BLaER1 treated with 17β-estradiol and CSF1 and Interleukin-3, amounts not matched to agents 10 nM and 100 nM (cell line): ENCODE results near the gene ZNRF3.
A peak's percentile ranks its signal among the peaks of the same experiment; 100 is the strongest.
"Not testable (repeated sequence)": the region's sequence is repeated elsewhere in the genome, so short reads cannot be mapped to it uniquely, and the experiment has no call there.

ENCODE experiments used
- H3K27ac ChIP-seq, 11 experiments: shearing (Covaris generic); formaldehyde crosslinking; 2 replicates each; pipeline ENCODE4 v1.8.1; 2022
- H3K27me3 ChIP-seq, 11 experiments: shearing (Covaris generic); formaldehyde crosslinking; 2 replicates each; pipeline ENCODE4 v1.8.1; 2022
- H3K36me3 ChIP-seq, 11 experiments: shearing (Covaris generic); formaldehyde crosslinking; 2 replicates each; pipeline ENCODE4 v1.8.1; 2022
- H3K4me1 ChIP-seq, 10 experiments: shearing (Covaris generic); formaldehyde crosslinking; 2 replicates each; pipeline ENCODE4 v1.8.1; 2022
- H3K4me2 ChIP-seq, 11 experiments: shearing (Covaris generic); formaldehyde crosslinking; 2 replicates each; pipeline ENCODE4 v1.8.1; 2022
- H3K4me3 ChIP-seq, 10 experiments: shearing (Covaris generic); formaldehyde crosslinking; 2 replicates each; pipeline ENCODE4 v1.8.1; 2022
- H3K9ac ChIP-seq, 11 experiments: shearing (Covaris generic); formaldehyde crosslinking; 2 replicates each; pipeline ENCODE4 v1.8.1; 2022
- H3K9me3 ChIP-seq, 11 experiments: shearing (Covaris generic); formaldehyde crosslinking; replicated peaks in 1 of 11; 2 replicates each; pipeline ENCODE4 v1.8.1; 2022
- H4K20me1 ChIP-seq, 11 experiments: shearing (Covaris generic); formaldehyde crosslinking; 2 replicates each; pipeline ENCODE4 v1.8.1; 2022
- Cebpa-rat ChIP-seq, 11 experiments: shearing (Covaris generic); IDR thresholded peaks; 2 replicates each; pipeline ENCODE4 v1.8.1; 2022

ZNRF3 gene

GRCh38 chr22:28947125-28947524 is 63.8 kb downstream of the ZNRF3 start:
- peaks cover 0 to 65% (median 32%) of the 10 kb centered on the region in 11 experiments; a peak in 17 of 22 replicates for H4K20me1 ChIP-seq
- H3K27ac ChIP-seq: no peak overlapping the region
- no peak overlapping the region for H3K4me3 ChIP-seq
- H3K9me3 ChIP-seq: peaks cover 31 to 36% (median 34%) of the 10 kb centered on the region in 11 experiments
- H3K9ac ChIP-seq: no peak overlapping the region
- peaks cover 0 to 12% (median 5%) of the 10 kb centered on the region in 11 experiments; a peak in 11 of 22 replicates for H3K27me3 ChIP-seq
- H3K36me3 ChIP-seq: peaks cover 6 to 20% (median 9%) of the 10 kb centered on the region in 11 experiments; a peak in 13 of 22 replicates
- peaks cover 8 to 20% (median 12%) of the 10 kb centered on the region in 10 experiments; a peak in 18 of 20 replicates for H3K4me1 ChIP-seq
- TF ChIP-seq Cebpa-rat (IDR thresholded peaks at IDR 0.05): no peak
- no peak overlapping the region for H3K4me2 ChIP-seq

GRCh38 chr22:28948424-28948823 is 65.1 kb downstream of the ZNRF3 start:
- no peak overlapping the region for H3K4me2 ChIP-seq
- H3K9me3 ChIP-seq: peaks cover 31 to 36% (median 34%) of the 10 kb centered on the region in 11 experiments
- peaks cover 2 to 12% (median 5%) of the 10 kb centered on the region in 10 experiments; a peak in 16 of 20 replicates for H3K4me1 ChIP-seq
- peaks cover 6 to 20% (median 9%) of the 10 kb centered on the region in 11 experiments; a peak in 13 of 22 replicates for H3K36me3 ChIP-seq
- no peak for TF ChIP-seq Cebpa-rat (IDR thresholded peaks at IDR 0.05)
- no peak overlapping the region for H3K27ac ChIP-seq
- no peak overlapping the region for H3K4me3 ChIP-seq
- H3K27me3 ChIP-seq: peaks cover 0 to 24% (median 17%) of the 10 kb centered on the region in 11 experiments; a peak in 19 of 22 replicates
- H4K20me1 ChIP-seq: peaks cover 0 to 65% (median 40%) of the 10 kb centered on the region in 11 experiments; a peak in 18 of 22 replicates
- no peak overlapping the region for H3K9ac ChIP-seq

GRCh38 chr22:28948860-28949551 is 65.6 kb downstream of the ZNRF3 start:
- H3K27me3 ChIP-seq: peaks cover 4 to 30% (median 23%) of the 10 kb centered on the region in 11 experiments; a peak in 20 of 22 replicates
- peaks cover 31 to 36% (median 34%) of the 10 kb centered on the region in 11 experiments for H3K9me3 ChIP-seq
- H3K4me1 ChIP-seq, H3K4me2 ChIP-seq, H3K4me3 ChIP-seq, H3K9ac ChIP-seq, H3K27ac ChIP-seq: not testable (repeated sequence)
- H3K36me3 ChIP-seq: peaks cover 6 to 20% (median 9%) of the 10 kb centered on the region in 11 experiments; a peak in 13 of 22 replicates
- H4K20me1 ChIP-seq: peaks cover 0 to 65% (median 46%) of the 10 kb centered on the region in 11 experiments; a peak in 18 of 22 replicates

GRCh38 chr22:28949788-28950187 is 66.4 kb downstream of the ZNRF3 start:
- peaks cover 12 to 38% (median 30%) of the 10 kb centered on the region in 11 experiments; a peak in 21 of 22 replicates for H3K27me3 ChIP-seq
- peaks cover 31 to 36% (median 34%) of the 10 kb centered on the region in 11 experiments for H3K9me3 ChIP-seq
- peaks cover 6 to 20% (median 9%) of the 10 kb centered on the region in 11 experiments; a peak in 13 of 22 replicates for H3K36me3 ChIP-seq
- H3K4me2 ChIP-seq: peak overlapping the region in 2 of 11 experiments; percentile 22 to 23; a peak in 1 of 22 replicates
- no peak for TF ChIP-seq Cebpa-rat (IDR thresholded peaks at IDR 0.05)
- H3K4me1 ChIP-seq: peaks cover 0 to 5% (median 0%) of the 10 kb centered on the region in 10 experiments; a peak in 1 of 20 replicates
- H3K9ac ChIP-seq: no peak overlapping the region
- H4K20me1 ChIP-seq: peaks cover 0 to 69% (median 54%) of the 10 kb centered on the region in 11 experiments; a peak in 18 of 22 replicates
- H3K27ac ChIP-seq: no peak overlapping the region
- no peak overlapping the region for H3K4me3 ChIP-seq

- no peak overlapping the region for H3K9ac ChIP-seq
- H4K20me1 ChIP-seq: peaks cover 0 to 79% (median 64%) of the 10 kb centered on the region in 11 experiments; a peak in 18 of 22 replicates
- no peak for TF ChIP-seq Cebpa-rat (IDR thresholded peaks at IDR 0.05)
- peaks cover 6 to 20% (median 9%) of the 10 kb centered on the region in 11 experiments; a peak in 13 of 22 replicates for H3K36me3 ChIP-seq
- no peak overlapping the region for H3K4me3 ChIP-seq
- peaks cover 25 to 26% (median 26%) of the 10 kb centered on the region in 11 experiments for H3K9me3 ChIP-seq
- peaks cover 20 to 46% (median 36%) of the 10 kb centered on the region in 11 experiments; a peak in 21 of 22 replicates for H3K27me3 ChIP-seq
- H3K4me1 ChIP-seq: peaks cover 4 to 11% (median 5%) of the 10 kb centered on the region in 10 experiments
- peak overlapping the region in 1 of 11 experiments; percentile 22; a peak in 1 of 22 replicates for H3K4me2 ChIP-seq
- no peak overlapping the region for H3K27ac ChIP-seq
Measured at GRCh38 chr22:28950617-28951411, 67.4 kb downstream of the ZNRF3 start.

GRCh38 chr22:28951530-28951929 is 68.2 kb downstream of the ZNRF3 start:
- TF ChIP-seq Cebpa-rat (IDR thresholded peaks at IDR 0.05): no peak
- Histone ChIP-seq H3K4me3 (no peak overlapping the region), H4K20me1 (peaks cover 0 to 86% (median 71%) of the 10 kb centered on the region in 11 experiments; a peak in 18 of 22 replicates), H3K27ac (no peak overlapping the region), H3K4me1 (peaks cover 11 to 18% (median 12%) of the 10 kb centered on the region in 10 experiments), H3K36me3 (peaks cover 3 to 18% (median 8%) of the 10 kb centered on the region in 11 experiments; a peak in 13 of 22 replicates), H3K4me2 (no peak overlapping the region), H3K9me3 (peaks cover 17 to 19% (median 19%) of the 10 kb centered on the region in 11 experiments), H3K27me3 (peaks cover 21 to 49% (median 37%) of the 10 kb centered on the region in 11 experiments; a peak in 21 of 22 replicates), H3K9ac (no peak overlapping the region)

- Histone ChIP-seq H3K27me3 (peaks cover 26 to 54% (median 42%) of the 10 kb centered on the region in 11 experiments; a peak in 21 of 22 replicates), H3K4me2 (no peak overlapping the region), H3K4me3 (no peak overlapping the region), H3K36me3 (peaks cover 0 to 13% (median 3%) of the 10 kb centered on the region in 11 experiments; a peak in 8 of 22 replicates), H3K9ac (no peak overlapping the region), H3K9me3 (peaks cover 12 to 14% (median 14%) of the 10 kb centered on the region in 11 experiments), H3K4me1 (peaks cover 16 to 21% (median 17%) of the 10 kb centered on the region in 10 experiments), H4K20me1 (peaks cover 0 to 92% (median 76%) of the 10 kb centered on the region in 11 experiments; a peak in 18 of 22 replicates), H3K27ac (no peak overlapping the region)
- no peak for TF ChIP-seq Cebpa-rat (IDR thresholded peaks at IDR 0.05)
Measured at GRCh38 chr22:28951969-28952521, 68.7 kb downstream of the ZNRF3 start.

- H3K27me3 ChIP-seq: peaks cover 28 to 61% (median 46%) of the 10 kb centered on the region in 11 experiments; a peak in 21 of 22 replicates
- H3K4me3 ChIP-seq: no peak overlapping the region
- no peak overlapping the region for H3K4me2 ChIP-seq
- no peak overlapping the region for H3K9ac ChIP-seq
- H3K4me1 ChIP-seq: peaks cover 16 to 21% (median 17%) of the 10 kb centered on the region in 10 experiments
- H3K36me3 ChIP-seq: peaks cover 0 to 5% (median 0%) of the 10 kb centered on the region in 11 experiments; a peak in 1 of 22 replicates
- H4K20me1 ChIP-seq: peaks cover 0 to 98% (median 85%) of the 10 kb centered on the region in 11 experiments; a peak in 18 of 22 replicates
- H3K27ac ChIP-seq: no peak overlapping the region
- H3K9me3 ChIP-seq: peaks cover 4 to 10% (median 6%) of the 10 kb centered on the region in 11 experiments; a peak in 20 of 22 replicates
- no peak for TF ChIP-seq Cebpa-rat (IDR thresholded peaks at IDR 0.05)
Measured at GRCh38 chr22:28952857-28953256, 69.5 kb downstream of the ZNRF3 start.
